WTC11 (cell line): ENCODE measurements around the gene ERC2. TPM values are rescaled to one million over a fixed set of nuclear protein-coding genes. Genes with fewer than 3 reads are reported as not detected.

Source experiments
- ATAC-seq: fragments of 200-7000 bp; cut with Tn5 transposase; 2 replicates; pipeline ENCODE4 v1.10.0; 2021; ENCODE audit warnings: mild to moderate bottlenecking, moderate library complexity
- CTCF ChIA-PET: fragments of 300-600 bp; sonication (Branson Sonifier 250); formaldehyde crosslinking; loops from one replicate; lab custom pipeline; 2021; ENCODE audit warnings: antibody characterized with exemption; lab: Charles Lee
- POLR2A ChIA-PET: fragments of 350-600 bp; sonication (Branson Sonifier 250); formaldehyde crosslinking; loops from one replicate; lab custom pipeline; 2021; ENCODE audit warnings: antibody characterized with exemption; lab: Charles Lee
- DNase-seq: peaks from one replicate; pipeline ENCODE4 v3.0.0; 2021; ENCODE audit warnings: low spot score
- H3K27ac Mint-ChIP-seq: 2 replicates; pipeline ENCODE4 v1.8.0; 2021; ENCODE audit warnings: mixed read lengths
- H3K27me3 Mint-ChIP-seq: 2 replicates; pipeline ENCODE4 v1.8.0; 2021; ENCODE audit warnings: low read depth, mild to moderate bottlenecking, moderate library complexity, mixed read lengths
- H3K36me3 Mint-ChIP-seq: 2 replicates; pipeline ENCODE4 v1.8.0; 2021; ENCODE audit warnings: mixed read lengths
- H3K4me1 Mint-ChIP-seq: 2 replicates; pipeline ENCODE4 v1.8.0; 2022; ENCODE audit warnings: mixed read lengths
- H3K4me3 Mint-ChIP-seq: 2 replicates; pipeline ENCODE4 v1.8.0; 2021; ENCODE audit warnings: mild to moderate bottlenecking, moderate library complexity, mixed read lengths
- H3K9me3 Mint-ChIP-seq: 2 replicates; pipeline ENCODE4 v1.8.0; 2021; ENCODE audit warnings: mixed read lengths
- AR ChIP-seq: fragments of 250-450 bp; sonication (Bioruptor Pico); IDR thresholded peaks from 2 replicates; pipeline ENCODE4 v1.9.0; 2021; ENCODE audit warnings: mild to moderate bottlenecking
- ATF1 ChIP-seq: sonication (generic); formaldehyde crosslinking; IDR thresholded peaks from 2 replicates; pipeline ENCODE4 v1.8.1; 2023; ENCODE audit warnings: mild to moderate bottlenecking, moderate library complexity, missing genetic modification reagents
- CBFB ChIP-seq: sonication (generic); formaldehyde crosslinking; IDR thresholded peaks from 2 replicates; pipeline ENCODE4 v1.8.1; 2022; ENCODE audit warnings: mild to moderate bottlenecking, low read depth, missing genetic modification reagents
- E2F5 ChIP-seq: sonication (generic); formaldehyde crosslinking; IDR thresholded peaks from 2 replicates; pipeline ENCODE4 v1.8.1; 2022; ENCODE audit warnings: mild to moderate bottlenecking, moderate library complexity, missing genetic modification reagents
- ELF4 ChIP-seq: sonication (generic); formaldehyde crosslinking; IDR thresholded peaks from 2 replicates; pipeline ENCODE4 v1.8.1; 2022; ENCODE audit warnings: low read depth, mild to moderate bottlenecking, moderate library complexity, missing genetic modification reagents
- ETV6 ChIP-seq: sonication (generic); formaldehyde crosslinking; IDR thresholded peaks from 2 replicates; pipeline ENCODE4 v1.8.1; 2022; ENCODE audit warnings: mild to moderate bottlenecking, missing genetic modification reagents
- FOXP1 ChIP-seq: sonication (generic); formaldehyde crosslinking; IDR thresholded peaks from 2 replicates; pipeline ENCODE4 v1.8.0; 2022; ENCODE audit warnings: missing genetic modification reagents, mild to moderate bottlenecking, moderate library complexity, borderline replicate concordance
- JAZF1 ChIP-seq: fragments of 250-450 bp; sonication (Bioruptor Pico); IDR thresholded peaks from 2 replicates; pipeline ENCODE4 v1.9.0; 2021; ENCODE audit warnings: moderate library complexity, mild to moderate bottlenecking, inconsistent platforms
- KAT7 ChIP-seq: sonication (generic); formaldehyde crosslinking; IDR thresholded peaks from 2 replicates; pipeline ENCODE4 v1.8.1; 2023; ENCODE audit warnings: missing genetic modification reagents, mild to moderate bottlenecking, borderline replicate concordance
- NFATC4 ChIP-seq: fragments of 250-450 bp; sonication (Bioruptor Pico); IDR thresholded peaks from 2 replicates; pipeline ENCODE4 v1.9.0; 2021; ENCODE audit warnings: mild to moderate bottlenecking
- NR2C2 ChIP-seq: sonication (generic); formaldehyde crosslinking; IDR thresholded peaks from 2 replicates; pipeline ENCODE4 v1.8.0; 2022; ENCODE audit warnings: mild to moderate bottlenecking, missing genetic modification reagents
- SMAD3 ChIP-seq: sonication (generic); formaldehyde crosslinking; IDR thresholded peaks from 2 replicates; pipeline ENCODE4 v1.8.0; 2022; ENCODE audit warnings: missing genetic modification reagents, mild to moderate bottlenecking, borderline replicate concordance
- SOX15 ChIP-seq: fragments of 250-450 bp; sonication (Bioruptor Pico); IDR thresholded peaks from 2 replicates; pipeline ENCODE4 v1.9.0; 2021; ENCODE audit warnings: mild to moderate bottlenecking
- SP1 ChIP-seq: sonication (generic); formaldehyde crosslinking; conservative IDR thresholded peaks from 2 replicates; pipeline ENCODE4 v1.8.1; 2022; ENCODE audit warnings: missing genetic modification reagents
- TEAD1 ChIP-seq: sonication (generic); formaldehyde crosslinking; IDR thresholded peaks from 2 replicates; pipeline ENCODE4 v1.8.0; 2022; ENCODE audit warnings: mild to moderate bottlenecking, missing genetic modification reagents
- ZNF232 ChIP-seq: sonication (generic); formaldehyde crosslinking; IDR thresholded peaks from 2 replicates; pipeline ENCODE4 v1.8.0; 2022; ENCODE audit warnings: mild to moderate bottlenecking, missing genetic modification reagents
- ZNF396 ChIP-seq: fragments of 250-450 bp; sonication (Bioruptor Pico); IDR thresholded peaks from 2 replicates; pipeline ENCODE4 v1.8.0; 2021; ENCODE audit warnings: mild to moderate bottlenecking, moderate library complexity, borderline replicate concordance
- ZNF416 ChIP-seq: fragments of 250-450 bp; sonication (Bioruptor Pico); IDR thresholded peaks from 2 replicates; pipeline ENCODE4 v1.9.0; 2021; ENCODE audit warnings: mild to moderate bottlenecking, inconsistent platforms
- total RNA-seq: library from RNA; stranded (reverse); gene quantifications from 3 replicates; pipeline ENCODE4 v1.2.3, GENCODE V29; 2021
- TF ChIP-seq, protein P1 (sequence below): sonication (generic); formaldehyde crosslinking; IDR thresholded peaks from 2 replicates; pipeline ENCODE4 v1.8.1; 2023; ENCODE audit warnings: mild to moderate bottlenecking, missing genetic modification reagents, moderate library complexity
- TF ChIP-seq, protein P2 (sequence below): sonication (generic); formaldehyde crosslinking; IDR thresholded peaks from 2 replicates; pipeline ENCODE4 v1.8.1; 2022; ENCODE audit warnings: low read depth, missing genetic modification reagents, borderline replicate concordance
- TF ChIP-seq, protein P3 (sequence below): sonication (generic); formaldehyde crosslinking; IDR thresholded peaks from 2 replicates; pipeline ENCODE4 v1.8.1; 2023; ENCODE audit warnings: mild to moderate bottlenecking, missing genetic modification reagents, moderate library complexity

The ERC2 gene
- total RNA-seq, 1 experiment from 2014 or later = 23.5 TPM

- Mint-ChIP-seq H3K27ac (no peak overlapping the region), H3K4me3 (no peak overlapping the region), H3K36me3 (peaks cover 2% of the 10 kb centered on the region; the same call in 1 of the 2 replicates), H3K27me3 (no peaks in the 10 kb centered on the region), H3K4me1 (peaks cover 25% of the 10 kb centered on the region), H3K9me3 (peaks cover 14% of the 10 kb centered on the region)
- ATAC-seq (peak; percentile 53), DNase-seq (no peak)
- ChIA-PET POLR2A (no interaction called here), CTCF (interaction anchor here (0.6 to 3.1 kb wide), 11 partner anchors 13 to 291 kb away, joined by 3 to 26 read pairs (median 3); no protein-coding TSS in a partner anchor)
- TF ChIP-seq, protein P1, sequence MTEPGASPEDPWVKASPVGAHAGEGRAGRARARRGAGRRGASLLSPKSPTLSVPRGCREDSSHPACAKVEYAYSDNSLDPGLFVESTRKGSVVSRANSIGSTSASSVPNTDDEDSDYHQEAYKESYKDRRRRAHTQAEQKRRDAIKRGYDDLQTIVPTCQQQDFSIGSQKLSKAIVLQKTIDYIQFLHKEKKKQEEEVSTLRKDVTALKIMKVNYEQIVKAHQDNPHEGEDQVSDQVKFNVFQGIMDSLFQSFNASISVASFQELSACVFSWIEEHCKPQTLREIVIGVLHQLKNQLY (CRISPR knock-in tag) = no peak
- TF ChIP-seq JAZF1 (CRISPR knock-in tag) (no peak), NR2C2 (no peak)
These were observed 165.8 kb downstream of the ERC2 start for GRCh38 chr3:56302417-56302816.

- TF ChIP-seq NFATC4 (CRISPR knock-in tag) (no peak), ZNF396 (CRISPR knock-in tag) (no peak), KAT7 (no peak), ETV6 (CRISPR knock-in tag) (no peak), ZNF232 (no peak)
- ATAC-seq (no peak), DNase-seq (no peak)
- ChIA-PET POLR2A (no interaction called here), CTCF (interaction anchor here (0.7 kb wide), 1 partner anchor 50 kb away, joined by 3 read pairs; no protein-coding TSS in a partner anchor)
- Mint-ChIP-seq H3K27ac (no peak overlapping the region), H3K4me3 (no peak overlapping the region), H3K27me3 (no peaks in the 10 kb centered on the region), H3K9me3 (peaks cover 20% of the 10 kb centered on the region), H3K4me1 (no peaks in the 10 kb centered on the region; the same call in none of the 2 replicates), H3K36me3 (peaks cover 32% of the 10 kb centered on the region)
These were observed 170.9 kb downstream of the ERC2 start for GRCh38 chr3:56297281-56297840.

DNA sequence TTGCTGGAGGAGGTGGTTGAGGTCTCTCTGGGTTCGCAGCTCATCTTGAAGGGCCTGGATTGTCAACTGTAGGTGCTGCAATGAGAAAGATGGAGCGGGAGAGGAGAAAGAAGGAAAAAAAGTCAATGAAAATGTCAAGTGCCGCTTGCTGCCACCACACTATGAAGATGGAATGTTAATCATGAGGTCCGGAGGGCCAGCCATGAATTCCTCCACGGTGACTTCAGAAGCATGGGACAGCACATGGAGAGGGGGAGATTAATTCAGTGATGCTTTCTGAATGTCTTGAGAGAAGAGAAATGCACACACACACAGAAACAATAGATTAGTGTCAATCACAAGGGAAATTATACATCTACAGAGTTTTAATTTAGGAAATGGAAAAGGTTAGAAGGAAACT lies 171.9 kb downstream of the ERC2 start:
- TF ChIP-seq SMAD3 (CRISPR knock-in tag) (no peak), NR2C2 (no peak), ATF1 (CRISPR knock-in tag) (no peak), ELF4 (CRISPR knock-in tag) (no peak), AR (CRISPR knock-in tag) (no peak), SP1 (CRISPR knock-in tag) (no peak), E2F5 (CRISPR knock-in tag) (no peak), NFATC4 (CRISPR knock-in tag) (no peak), SOX15 (no peak), ZNF232 (no peak), CBFB (CRISPR knock-in tag) (no peak), ZNF416 (CRISPR knock-in tag) (no peak), FOXP1 (no peak), TEAD1 (CRISPR knock-in tag) (no peak)
- TF ChIP-seq, protein P2, sequence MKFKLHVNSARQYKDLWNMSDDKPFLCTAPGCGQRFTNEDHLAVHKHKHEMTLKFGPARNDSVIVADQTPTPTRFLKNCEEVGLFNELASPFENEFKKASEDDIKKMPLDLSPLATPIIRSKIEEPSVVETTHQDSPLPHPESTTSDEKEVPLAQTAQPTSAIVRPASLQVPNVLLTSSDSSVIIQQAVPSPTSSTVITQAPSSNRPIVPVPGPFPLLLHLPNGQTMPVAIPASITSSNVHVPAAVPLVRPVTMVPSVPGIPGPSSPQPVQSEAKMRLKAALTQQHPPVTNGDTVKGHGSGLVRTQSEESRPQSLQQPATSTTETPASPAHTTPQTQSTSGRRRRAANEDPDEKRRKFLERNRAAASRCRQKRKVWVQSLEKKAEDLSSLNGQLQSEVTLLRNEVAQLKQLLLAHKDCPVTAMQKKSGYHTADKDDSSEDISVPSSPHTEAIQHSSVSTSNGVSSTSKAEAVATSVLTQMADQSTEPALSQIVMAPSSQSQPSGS (CRISPR knock-in tag) = no peak
- TF ChIP-seq, protein P3, sequence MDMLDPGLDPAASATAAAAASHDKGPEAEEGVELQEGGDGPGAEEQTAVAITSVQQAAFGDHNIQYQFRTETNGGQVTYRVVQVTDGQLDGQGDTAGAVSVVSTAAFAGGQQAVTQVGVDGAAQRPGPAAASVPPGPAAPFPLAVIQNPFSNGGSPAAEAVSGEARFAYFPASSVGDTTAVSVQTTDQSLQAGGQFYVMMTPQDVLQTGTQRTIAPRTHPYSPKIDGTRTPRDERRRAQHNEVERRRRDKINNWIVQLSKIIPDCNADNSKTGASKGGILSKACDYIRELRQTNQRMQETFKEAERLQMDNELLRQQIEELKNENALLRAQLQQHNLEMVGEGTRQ (CRISPR knock-in tag) = no peak
- ChIA-PET POLR2A (no interaction called here), CTCF (no interaction called here)
- Mint-ChIP-seq H3K36me3 (peaks cover 32% of the 10 kb centered on the region), H3K9me3 (peaks cover 20% of the 10 kb centered on the region), H3K27ac (no peak overlapping the region), H3K4me3 (no peak overlapping the region), H3K4me1 (peaks cover 9% of the 10 kb centered on the region), H3K27me3 (no peaks in the 10 kb centered on the region)
- ATAC-seq (no peak), DNase-seq (no peak)
